ENCODE results near the gene C1QTNF12.

The C1QTNF12 gene

DNA sequence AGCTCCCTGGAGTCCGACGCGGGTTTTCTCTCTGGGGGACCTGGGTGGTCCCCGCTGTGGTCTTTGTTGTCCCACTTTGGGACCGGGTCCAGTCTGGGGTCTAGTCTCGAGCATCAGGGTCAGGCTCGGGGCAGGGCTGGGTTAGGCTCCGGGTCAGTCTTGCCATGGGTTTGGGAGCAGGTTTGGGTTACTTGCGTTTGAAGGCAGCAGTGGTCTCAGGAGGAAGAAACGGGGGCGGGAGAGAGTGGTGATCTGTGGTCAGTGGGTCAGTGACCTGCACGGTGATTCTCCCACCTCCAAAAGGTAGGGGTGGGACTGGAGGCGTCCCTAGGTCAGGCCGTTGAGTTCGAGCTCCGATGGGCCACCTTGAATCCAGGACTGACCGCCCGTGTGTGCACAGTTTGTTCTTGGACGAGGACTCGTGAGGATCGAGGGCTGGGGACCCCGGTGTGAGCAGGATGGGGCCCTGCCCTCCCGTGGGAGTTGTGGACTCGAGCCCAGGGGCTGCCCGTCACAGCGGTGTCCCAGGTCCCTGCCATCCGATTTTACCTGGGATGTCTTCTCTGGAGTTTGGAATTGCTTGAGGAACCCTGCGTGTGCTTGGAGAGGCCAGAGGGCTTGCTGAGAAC, 12.2 kb downstream of the C1QTNF12 start:
- DNase-seq (ENCODE audit: low spot score) = no peak
- no peak for TF ChIP-seq CTCF (IDR thresholded peaks at IDR 0.05; ENCODE audit: extremely low read depth, insufficient read depth, missing control alignments)
- in situ Hi-C loops (cut with MboI; ENCODE audit: low pct_unique_long_range_greater_than_20kb, low sequenced_read_pairs, unreplicated experiment) = no loop called here

DNA sequence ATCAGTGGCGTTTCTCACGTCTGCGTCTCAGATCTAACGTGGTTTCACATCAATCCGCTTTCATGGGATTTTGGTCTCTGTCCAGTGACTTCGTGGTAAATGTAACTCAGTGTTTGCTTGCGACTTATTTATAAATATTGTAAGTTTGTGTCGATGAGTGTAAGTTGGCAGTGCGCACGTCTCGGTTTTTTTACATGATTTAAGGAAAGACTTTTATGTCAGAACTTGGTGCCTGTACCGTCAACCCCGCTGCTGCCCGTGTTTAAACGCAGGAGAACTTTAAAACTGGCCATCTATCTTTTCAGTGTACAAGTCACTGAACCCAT, 13.0 kb downstream of the C1QTNF12 start:
- in situ Hi-C loops (cut with MboI; ENCODE audit: low pct_unique_long_range_greater_than_20kb, low sequenced_read_pairs, unreplicated experiment) = no loop called here
- TF ChIP-seq CTCF (IDR thresholded peaks at IDR 0.05; ENCODE audit: extremely low read depth, insufficient read depth, missing control alignments) = no peak
- no peak for DNase-seq (ENCODE audit: low spot score)

GRCh38 chr1:1232796-1233566, 13.5 kb downstream of the C1QTNF12 start:
- TF ChIP-seq CTCF (IDR thresholded peaks at IDR 0.05; ENCODE audit: extremely low read depth, insufficient read depth, missing control alignments) = no peak
- in situ Hi-C loops (cut with MboI; ENCODE audit: low pct_unique_long_range_greater_than_20kb, low sequenced_read_pairs, unreplicated experiment) = no loop called here
- DNase-seq (ENCODE audit: low spot score) = no peak

DNA sequence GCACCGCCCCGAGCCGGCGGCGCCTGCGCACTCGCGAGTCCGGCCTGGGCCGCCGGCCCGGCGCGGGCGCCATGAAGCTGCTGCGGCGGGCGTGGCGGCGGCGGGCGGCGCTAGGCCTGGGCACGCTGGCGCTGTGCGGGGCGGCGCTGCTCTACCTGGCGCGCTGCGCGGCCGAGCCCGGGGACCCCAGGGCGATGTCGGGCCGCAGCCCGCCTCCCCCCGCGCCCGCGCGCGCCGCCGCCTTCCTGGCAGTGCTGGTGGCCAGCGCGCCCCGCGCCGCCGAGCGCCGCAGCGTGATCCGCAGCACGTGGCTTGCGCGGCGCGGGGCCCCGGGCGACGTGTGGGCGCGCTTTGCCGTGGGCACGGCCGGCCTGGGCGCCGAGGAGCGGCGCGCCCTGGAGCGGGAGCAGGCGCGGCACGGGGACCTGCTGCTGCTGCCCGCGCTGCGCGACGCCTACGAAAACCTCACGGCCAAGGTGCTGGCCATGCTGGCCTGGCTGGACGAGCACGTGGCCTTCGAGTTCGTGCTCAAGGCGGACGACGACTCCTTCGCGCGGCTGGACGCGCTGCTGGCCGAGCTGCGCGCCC, 14.2 kb downstream of the C1QTNF12 start, which contains the start of gene B3GALT6:
B3GALT6 (plus strand) TSS at position 30 of the 588 bp plus-strand sequence; CDS start at position 72, 42 bp downstream.
- no peak for TF ChIP-seq CTCF (IDR thresholded peaks at IDR 0.05; ENCODE audit: extremely low read depth, insufficient read depth, missing control alignments)
- in situ Hi-C loops (cut with MboI; ENCODE audit: low pct_unique_long_range_greater_than_20kb, low sequenced_read_pairs, unreplicated experiment) = no loop called here
- DNase-seq (ENCODE audit: low spot score) = no peak

DNA sequence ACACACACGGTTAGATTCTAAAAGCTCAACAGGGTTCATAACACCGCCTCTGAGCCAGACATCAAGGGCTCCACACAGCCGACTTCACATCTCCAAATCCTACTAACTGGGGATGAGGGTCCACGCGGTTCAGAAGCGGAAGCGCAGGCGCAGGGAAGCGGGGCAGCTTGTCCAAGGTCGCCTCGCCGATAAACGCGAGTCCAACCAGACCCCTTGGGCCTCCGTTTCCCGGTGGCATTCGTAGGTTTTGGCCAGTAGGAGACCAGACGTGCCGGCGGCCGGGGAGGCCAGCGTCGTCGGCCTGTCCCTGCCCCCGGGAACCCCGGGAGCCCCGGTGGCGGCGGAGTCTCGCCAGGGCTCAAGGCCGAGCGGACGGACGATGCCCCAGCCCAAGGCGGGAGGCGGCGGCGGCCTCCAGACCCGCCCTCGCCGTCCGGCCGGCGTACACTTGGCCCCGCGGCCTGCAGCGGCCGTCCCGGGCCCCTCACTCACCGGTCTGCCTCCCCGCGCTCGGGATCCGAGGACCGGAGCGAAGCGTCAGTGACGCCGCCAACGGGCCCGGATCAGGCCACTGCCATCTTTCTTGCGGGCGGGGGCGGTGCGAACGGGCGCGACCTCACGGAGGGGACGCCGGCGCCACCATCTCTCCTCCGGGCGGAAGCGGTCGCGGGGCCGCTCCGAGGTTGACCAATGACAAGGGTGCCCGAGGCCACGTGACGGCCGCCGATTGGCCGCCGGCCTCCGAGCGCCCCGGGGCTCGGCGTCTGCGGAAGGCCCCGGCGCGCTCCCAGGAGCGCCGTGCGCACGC, 14.9 kb downstream of the C1QTNF12 start, which contains the start of gene SDF4:
SDF4 (minus strand) TSS at position 602 of the 808 bp plus-strand sequence. CDS start 3,229 bp downstream, outside the sequence.
- in situ Hi-C loops (cut with MboI; ENCODE audit: low pct_unique_long_range_greater_than_20kb, low sequenced_read_pairs, unreplicated experiment) = no loop called here

More for the DNA sequence above, 14.9 kb downstream of the C1QTNF12 start, which contains the start of gene SDF4:
- TF ChIP-seq CTCF (IDR thresholded peaks at IDR 0.05; ENCODE audit: extremely low read depth, insufficient read depth, missing control alignments) = no peak
- peak; percentile 100 for DNase-seq (ENCODE audit: low spot score)

All from GM13977 (cell line).